A673 (cell line): ENCODE results near the gene TRAF3IP3. TPM values are rescaled to one million over a fixed set of nuclear protein-coding genes. Genes with fewer than 3 reads are reported as not detected.

Source experiments
- BruUV-seq: library from RNA; stranded (reverse); fragments of 400-500 nt; replicated peaks from 2 replicates; lab custom pipeline; 2021; lab: Mats Ljungman, UMichigan
- CTCF ChIA-PET: fragments of 300-600 bp; sonication (Branson Sonifier 250); formaldehyde crosslinking; loops from one replicate; lab custom pipeline; 2022; ENCODE audit warnings: antibody characterized with exemption; lab: Charles Lee
- POLR2A ChIA-PET: fragments of 300-600 bp; sonication (Branson Sonifier 250); formaldehyde crosslinking; loops from one replicate; lab custom pipeline; 2022; ENCODE audit warnings: antibody characterized with exemption; ENCODE audit not compliant: low non-redundant PET; lab: Charles Lee
- DNase-seq: peaks from one replicate; pipeline ENCODE4 v3.0.0-alpha.2; 2015; ENCODE audit warnings: low spot score
- H3K27ac ChIP-seq: fragments of 200-600 bp; sonication (generic); 2 replicates; pipeline ENCODE4 v1.5.1; 2016; ENCODE audit warnings: mixed run types, low read depth, mild to moderate bottlenecking, mixed read lengths, antibody characterized with exemption, low read length; ENCODE audit not compliant: poor library complexity, severe bottlenecking
- H3K27me3 ChIP-seq: fragments of 200-600 bp; sonication (generic); replicated peaks from 2 replicates; pipeline ENCODE4 v1.6.1; 2017; ENCODE audit warnings: mixed run types, low read depth, mild to moderate bottlenecking, mixed read lengths, antibody characterized with exemption, low read length; ENCODE audit not compliant: insufficient read depth, poor library complexity
- H3K36me3 ChIP-seq: fragments of 200-600 bp; sonication (generic); 2 replicates; pipeline ENCODE4 v1.6.1; 2016; ENCODE audit warnings: mixed run types, mild to moderate bottlenecking, mixed read lengths, antibody characterized with exemption, low read length; ENCODE audit not compliant: insufficient read depth, poor library complexity, severe bottlenecking
- H3K4me1 ChIP-seq: fragments of 200-600 bp; sonication (generic); 2 replicates; pipeline ENCODE4 v1.6.1; 2017; ENCODE audit warnings: mixed run types, mild to moderate bottlenecking, mixed read lengths, antibody characterized with exemption, low read length; ENCODE audit not compliant: insufficient read depth, poor library complexity, severe bottlenecking
- H3K4me3 ChIP-seq: fragments of 200-600 bp; sonication (generic); 2 replicates; pipeline ENCODE4 v1.5.1; 2016; ENCODE audit warnings: low read depth, mixed run types, mild to moderate bottlenecking, mixed read lengths, low read length; ENCODE audit not compliant: poor library complexity, severe bottlenecking
- H3K9me3 ChIP-seq: fragments of 200-600 bp; sonication (generic); 2 replicates; pipeline ENCODE4 v1.6.1; 2016; ENCODE audit warnings: mixed run types, low read depth, mild to moderate bottlenecking, mixed read lengths, antibody characterized with exemption, low read length; ENCODE audit not compliant: poor library complexity, severe bottlenecking
- CTCF ChIP-seq: fragments of 300-800, 200-600 bp; sonication (generic); conservative IDR thresholded peaks from 2 replicates; pipeline ENCODE4 v1.5.1; 2017; ENCODE audit warnings: low read depth, mild to moderate bottlenecking, antibody characterized with exemption, low read length, moderate library complexity, mixed read lengths
- EZH2 ChIP-seq: fragments of 200-600 bp; sonication (generic); IDR thresholded peaks from 2 replicates; pipeline ENCODE4 v1.6.1; 2017; ENCODE audit warnings: borderline replicate concordance, low read depth, mild to moderate bottlenecking, mixed read lengths, antibody characterized with exemption, low read length; ENCODE audit not compliant: poor library complexity, severe bottlenecking
- intact Hi-C: fragments of 100-400 bp; cut with micrococcal nuclease; formaldehyde crosslinking; loops from one replicate; pipeline ENCODE4 v1.10.0; 2022; ENCODE audit not compliant: unreplicated experiment
- total RNA-seq: library from RNA; stranded (reverse); gene quantifications from 2 replicates; pipeline ENCODE4 v1.2.3, GENCODE V29; 2021

The TRAF3IP3 gene
- total RNA-seq, 1 experiment from 2014 or later = 1.6 TPM

- Histone ChIP-seq H3K27me3 (no peaks in the 10 kb centered on the region), H3K4me1 (no peaks in the 10 kb centered on the region), H3K36me3 (no peaks in the 10 kb centered on the region), H3K9me3 (no peaks in the 10 kb centered on the region), H3K27ac (no peak overlapping the region), H3K4me3 (no peak overlapping the region)
- no TSS peak for BruUV-seq
- DNase-seq = no peak
- CTCF ChIA-PET = interaction anchor here (0.7 kb wide), 1 partner anchor 95 kb away, joined by 3 read pairs; no protein-coding TSS in a partner anchor
- POLR2A ChIA-PET = interaction anchor here (0.5 to 0.6 kb wide), 2 partner anchors 420 to 1567 kb away, joined by 3 to 5 read pairs; no protein-coding TSS in a partner anchor
- intact Hi-C loops = no loop called here
- TF ChIP-seq EZH2 (no peak), CTCF (no peak)
These were observed 28.1 kb upstream of the TRAF3IP3 start for GRCh38 chr1:209727785-209728184.

- no peak for TF ChIP-seq EZH2
- no peak for TF ChIP-seq CTCF
- CTCF ChIA-PET = no interaction called here
- no peak overlapping the region for H3K27ac ChIP-seq
- DNase-seq = no peak
- H3K27me3 ChIP-seq = no peaks in the 10 kb centered on the region
- POLR2A ChIA-PET = interaction anchor here (0.5 kb wide), 1 partner anchor 420 kb away, joined by 3 read pairs; no protein-coding TSS in a partner anchor
- BruUV-seq = no TSS peak
- H3K9me3 ChIP-seq = no peaks in the 10 kb centered on the region
- H3K4me1 ChIP-seq = no peaks in the 10 kb centered on the region
- no peak overlapping the region for H3K4me3 ChIP-seq
- intact Hi-C loops = no loop called here
- no peaks in the 10 kb centered on the region for H3K36me3 ChIP-seq
These were observed 27.4 kb upstream of the TRAF3IP3 start for GRCh38 chr1:209728466-209728865.

- no peak overlapping the region for H3K4me3 ChIP-seq
- POLR2A ChIA-PET = no interaction called here
- CTCF ChIA-PET = no interaction called here
- no TSS peak for BruUV-seq
- no peaks in the 10 kb centered on the region for H3K27me3 ChIP-seq
- H3K9me3 ChIP-seq = no peaks in the 10 kb centered on the region
- no peak for TF ChIP-seq EZH2
- TF ChIP-seq CTCF = no peak
- no peaks in the 10 kb centered on the region for H3K36me3 ChIP-seq
- intact Hi-C loops = no loop called here
- H3K27ac ChIP-seq = no peak overlapping the region
- H3K4me1 ChIP-seq = no peaks in the 10 kb centered on the region
- DNase-seq = no peak
These were observed 26.4 kb upstream of the TRAF3IP3 start for GRCh38 chr1:209729436-209729835.
